RCC 7860 (cell line): ENCODE results near the gene CACNB1.

ENCODE experiments used
- DNase-seq: peaks from one replicate; pipeline ENCODE4 v3.0.0-alpha.2; 2015; ENCODE audit warnings: low spot score
- FAIRE-seq: peaks from 2 replicates; lab custom pipeline; 2012; peaks lifted over from hg19 to GRCh38; lab: Jason Lieb, UNC

The CACNB1 gene

DNA sequence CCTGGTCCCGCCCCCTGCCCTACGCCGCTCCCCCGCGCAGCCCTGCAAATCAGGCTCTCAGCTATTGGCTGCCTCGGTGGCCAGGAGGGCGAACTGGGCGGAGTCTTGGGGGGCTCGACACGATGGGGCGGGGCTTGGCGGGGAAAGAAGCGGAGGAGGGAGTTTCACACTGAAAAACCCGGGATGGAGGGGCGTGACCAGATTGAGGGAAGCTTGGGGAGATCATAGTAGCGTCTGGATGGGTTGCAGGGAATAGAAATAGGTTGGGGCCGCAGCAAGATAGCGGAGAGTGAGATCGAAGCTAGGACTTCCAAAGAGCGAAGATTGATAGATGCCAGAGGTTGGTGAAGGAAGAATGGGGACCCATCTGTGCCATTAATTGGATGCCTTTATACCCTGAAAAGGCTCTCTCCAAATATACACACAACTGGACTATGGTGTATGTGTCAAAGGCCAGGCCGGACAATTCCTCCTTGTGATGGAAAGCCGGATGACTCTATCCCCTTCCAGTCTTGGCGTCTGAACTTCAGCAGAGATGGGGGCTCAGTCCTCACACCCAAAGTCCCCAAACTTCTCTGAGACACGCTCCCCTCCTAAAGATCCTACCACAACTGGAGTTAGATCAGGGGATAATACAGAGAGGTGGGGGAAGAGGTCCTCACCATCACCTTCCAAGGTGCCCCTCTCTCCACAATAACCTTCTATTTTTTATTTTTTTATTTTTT lies 28.7 kb upstream of the CACNB1 start:
- no peak for DNase-seq
- no peak for FAIRE-seq

DNA sequence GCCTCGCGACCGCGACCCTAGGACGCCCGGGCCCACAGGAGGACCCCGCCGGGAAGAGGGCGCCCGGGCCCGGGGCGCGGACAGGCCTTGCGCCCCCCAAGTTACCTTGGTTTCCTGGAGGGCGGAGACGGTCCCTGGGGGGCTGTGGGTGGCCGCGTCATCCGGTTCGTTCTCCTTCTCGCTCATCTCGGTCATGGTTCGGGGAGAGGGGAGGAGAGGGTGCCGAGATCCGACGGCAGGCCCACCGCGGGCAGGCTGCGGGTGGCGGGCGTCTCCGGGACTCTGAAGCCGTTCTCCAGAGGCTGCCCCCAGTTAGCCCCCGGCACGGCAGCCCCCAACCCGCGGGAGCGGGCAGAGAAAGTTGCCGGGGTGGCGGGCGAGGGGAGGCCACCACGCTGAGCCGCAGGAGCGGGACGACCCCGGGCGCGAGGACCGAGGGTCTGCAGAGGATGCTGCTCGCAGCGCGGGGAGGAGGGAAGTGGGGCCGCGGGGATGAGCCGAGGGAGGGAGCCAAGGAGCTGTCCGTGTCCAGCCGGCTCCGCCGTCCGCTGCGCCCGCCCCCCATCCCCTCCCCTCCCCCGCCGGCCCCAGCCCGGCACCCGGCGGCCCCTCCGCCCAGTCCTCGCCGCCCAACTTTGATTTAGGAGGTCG lies 28.0 kb upstream of the CACNB1 start, which contains the start of gene STAC2:
Gene STAC2 (minus strand): TSS at position 638 of the 651 bp plus-strand sequence. CDS start 443 bp downstream, at position 195.
- DNase-seq (no peak), FAIRE-seq (no peak)

DNA sequence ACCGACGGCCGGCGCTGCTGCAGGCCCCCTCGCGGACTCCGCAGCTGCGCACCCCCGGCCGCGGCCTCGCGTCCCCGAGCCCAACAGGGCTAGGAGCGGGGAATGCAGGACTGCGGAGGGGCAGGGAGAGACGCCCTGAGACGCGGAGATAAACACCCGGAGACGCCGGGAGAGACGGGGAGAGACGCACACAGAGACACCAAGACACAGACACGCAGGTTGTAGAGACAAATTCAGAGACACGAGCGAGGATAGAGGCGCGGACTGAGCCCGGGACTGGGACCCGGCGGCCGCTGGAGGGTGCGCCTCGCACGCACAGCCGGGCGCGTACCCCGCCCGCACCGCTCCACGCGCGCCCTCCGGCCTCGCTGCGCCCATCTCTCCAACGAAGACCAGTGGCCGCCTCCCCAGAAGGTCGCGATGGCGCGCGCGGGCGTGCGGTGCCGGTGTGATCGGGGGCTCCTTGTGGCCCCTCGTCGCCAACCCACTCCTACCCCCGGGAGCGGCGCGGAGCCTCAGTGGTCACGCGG lies 27.4 kb upstream of the CACNB1 start:
- FAIRE-seq (no peak), DNase-seq (no peak)

DNA sequence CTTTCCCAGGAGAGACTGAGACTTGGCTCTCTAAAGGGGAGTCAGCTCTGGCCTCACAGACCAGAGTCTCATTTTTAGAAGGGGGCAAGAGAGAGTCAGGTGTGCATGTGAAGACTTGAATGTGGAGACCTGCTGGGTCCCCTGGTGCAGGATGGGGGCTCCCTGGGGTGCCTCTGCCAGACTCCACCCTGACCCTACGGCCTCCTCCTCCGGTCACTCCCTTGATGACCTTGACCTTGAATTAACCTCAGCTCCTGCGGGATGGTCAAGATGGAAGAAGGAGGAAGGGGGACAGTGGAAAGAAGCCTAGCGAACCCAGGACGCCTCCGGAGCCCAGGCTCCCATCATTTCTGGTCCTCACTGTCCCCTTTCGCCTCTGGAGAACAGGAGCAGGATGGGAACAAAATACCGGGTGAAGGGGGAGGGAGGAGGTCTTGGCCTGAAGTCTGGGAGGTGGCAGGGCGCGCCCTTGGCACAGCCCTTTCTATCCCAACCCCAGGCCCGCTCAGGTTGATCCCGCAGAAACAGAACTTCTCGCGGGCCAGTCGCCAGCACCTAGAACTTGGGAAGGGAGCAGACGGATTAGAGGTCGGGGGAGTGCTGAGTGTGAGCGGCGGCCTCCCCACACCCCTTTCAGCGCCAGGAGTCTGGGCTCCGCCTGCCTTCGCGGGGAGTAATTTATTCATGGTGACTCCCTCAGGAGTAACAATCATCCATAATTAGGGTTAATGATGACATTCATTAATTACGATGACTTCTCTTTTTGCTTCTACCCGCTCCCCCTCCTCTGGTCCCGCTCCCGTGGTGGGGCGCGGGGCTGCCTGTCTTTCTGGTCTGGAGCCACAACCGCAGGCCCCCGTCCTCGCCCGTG lies 26.7 kb upstream of the CACNB1 start:
- no peak for FAIRE-seq
- DNase-seq, result no peak

DNA sequence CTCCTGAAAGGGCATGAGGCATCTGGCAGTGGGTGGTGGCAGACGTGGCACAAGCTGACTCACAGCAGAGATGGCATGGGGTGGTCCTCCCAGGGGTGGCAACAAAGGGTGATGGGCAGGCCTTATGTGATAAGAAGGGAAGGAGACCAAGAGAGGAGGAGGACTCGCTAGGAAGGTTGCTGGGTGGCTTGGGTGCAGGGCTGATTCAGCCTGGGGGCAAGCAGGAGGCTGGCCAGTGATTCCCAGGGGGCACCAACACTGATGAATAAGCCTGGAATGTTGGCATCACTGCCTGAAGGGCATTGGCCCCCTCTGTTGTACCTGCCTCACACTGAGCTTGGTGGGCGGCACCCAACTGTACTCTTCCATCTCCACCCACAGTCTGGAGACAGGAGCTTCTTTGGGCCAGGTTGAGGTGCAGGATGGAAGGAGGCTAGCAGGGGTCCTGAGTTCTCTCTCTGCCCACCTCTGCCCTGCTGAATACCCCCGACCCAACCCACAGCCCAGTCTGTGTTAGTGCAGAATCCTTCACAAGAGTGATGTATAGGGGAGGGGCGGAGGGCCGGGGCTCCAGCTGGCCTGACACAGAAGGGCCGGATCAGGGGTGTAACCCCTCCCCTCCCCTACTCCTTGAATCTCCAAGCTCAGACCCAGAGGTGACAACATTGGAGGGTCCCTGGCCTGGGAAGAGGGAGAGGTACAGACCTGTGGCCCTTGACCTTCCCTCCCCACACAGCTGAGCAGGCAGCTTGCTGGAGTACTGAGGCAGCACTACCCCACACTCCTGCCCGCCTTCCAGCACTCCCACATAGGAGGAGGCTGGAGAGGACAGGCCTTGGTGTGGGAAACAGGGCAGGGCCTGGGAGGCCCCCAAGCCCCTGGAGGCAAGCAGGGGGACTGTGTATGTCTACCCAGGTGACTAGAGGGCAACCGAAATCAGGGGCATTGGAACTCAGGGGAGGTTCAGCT lies 25.7 kb upstream of the CACNB1 start:
- no peak for FAIRE-seq
- no peak for DNase-seq

DNA sequence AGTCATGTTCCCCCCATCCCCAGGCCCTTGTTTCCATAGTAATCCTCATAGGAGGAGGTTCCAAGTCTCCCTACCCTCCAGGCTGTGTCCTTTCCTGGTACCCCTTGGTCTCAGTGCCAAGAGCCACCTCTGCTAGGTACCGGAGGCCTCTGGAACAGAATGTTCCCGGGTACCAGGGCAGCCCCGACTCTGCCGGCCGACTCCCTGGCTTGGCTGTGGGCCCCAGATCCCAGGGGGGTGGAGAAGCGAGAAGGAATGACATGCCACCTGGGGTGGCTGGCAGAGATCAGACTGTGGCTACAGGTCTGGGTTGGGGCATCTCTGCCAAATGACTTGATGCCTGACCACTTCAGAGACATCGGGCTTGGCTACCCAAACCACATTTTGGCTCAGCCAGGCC lies 24.7 kb upstream of the CACNB1 start:
- DNase-seq (no peak), FAIRE-seq (no peak)

DNA sequence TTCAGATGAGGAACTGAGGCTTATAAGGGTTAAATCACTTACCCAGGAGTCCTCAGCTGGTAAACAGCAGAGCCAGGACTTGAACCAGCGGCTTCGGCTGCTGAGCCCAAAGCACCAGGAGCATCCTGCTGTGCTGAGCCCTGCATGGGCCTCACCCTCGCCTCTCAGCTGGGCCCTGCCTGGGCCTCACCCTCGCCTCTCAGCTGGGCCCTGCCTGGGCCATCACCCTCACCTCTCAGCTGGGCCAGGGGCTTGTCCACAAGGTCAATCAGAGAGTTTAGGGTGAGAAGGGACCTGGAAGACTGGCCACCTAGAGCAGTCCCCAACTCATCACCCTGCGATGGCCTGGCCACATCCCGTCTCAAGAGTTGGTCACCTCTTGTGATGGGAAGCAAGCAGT lies 24.1 kb upstream of the CACNB1 start:
- DNase-seq (no peak), FAIRE-seq (no peak)

DNA sequence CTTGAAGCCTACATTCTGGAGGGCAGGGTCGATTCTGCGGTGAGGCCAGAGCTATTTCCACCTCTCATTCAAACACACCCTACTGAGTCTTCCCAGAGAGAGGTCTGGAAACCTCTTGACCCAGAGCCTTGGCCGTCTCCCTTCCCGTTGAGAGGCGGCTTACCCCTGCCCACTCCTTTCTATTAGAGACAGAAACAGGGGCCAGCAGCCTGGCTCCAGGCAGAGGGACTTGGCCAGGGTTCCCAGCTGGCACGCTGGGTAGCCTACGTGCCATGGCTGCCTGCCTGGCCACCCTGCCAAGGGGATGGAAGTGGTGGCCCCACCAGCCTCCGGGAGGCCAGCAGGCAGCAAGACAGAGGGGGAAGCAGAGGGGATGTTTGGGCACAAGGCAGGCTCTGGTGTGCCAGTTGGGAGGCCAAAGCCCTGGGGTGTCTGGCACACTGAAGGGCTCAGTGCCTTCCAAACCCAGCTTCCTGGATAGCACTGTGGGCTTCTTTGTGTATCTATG lies 22.2 kb upstream of the CACNB1 start:
- FAIRE-seq (no peak), DNase-seq (no peak)

DNA sequence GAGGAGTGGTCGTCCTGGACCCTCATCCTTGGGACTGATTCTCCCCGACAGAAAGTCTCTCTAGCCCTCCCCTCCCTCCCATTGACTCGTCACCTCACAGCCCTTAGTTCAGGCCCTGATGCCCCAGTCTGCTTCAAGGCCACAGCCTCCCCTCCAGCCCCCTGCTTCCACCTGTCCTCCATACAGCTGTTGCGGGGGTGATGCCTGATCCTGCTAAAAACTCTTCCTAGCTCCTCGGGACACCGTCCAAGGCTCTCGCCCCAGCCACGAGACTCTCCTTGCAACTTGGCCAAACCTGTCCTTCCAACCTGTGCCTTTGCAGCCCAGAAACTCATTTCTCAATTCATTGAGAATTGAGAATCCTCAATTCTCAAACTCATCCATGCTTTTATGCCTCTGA lies 21.4 kb upstream of the CACNB1 start:
- no peak for FAIRE-seq

DNA sequence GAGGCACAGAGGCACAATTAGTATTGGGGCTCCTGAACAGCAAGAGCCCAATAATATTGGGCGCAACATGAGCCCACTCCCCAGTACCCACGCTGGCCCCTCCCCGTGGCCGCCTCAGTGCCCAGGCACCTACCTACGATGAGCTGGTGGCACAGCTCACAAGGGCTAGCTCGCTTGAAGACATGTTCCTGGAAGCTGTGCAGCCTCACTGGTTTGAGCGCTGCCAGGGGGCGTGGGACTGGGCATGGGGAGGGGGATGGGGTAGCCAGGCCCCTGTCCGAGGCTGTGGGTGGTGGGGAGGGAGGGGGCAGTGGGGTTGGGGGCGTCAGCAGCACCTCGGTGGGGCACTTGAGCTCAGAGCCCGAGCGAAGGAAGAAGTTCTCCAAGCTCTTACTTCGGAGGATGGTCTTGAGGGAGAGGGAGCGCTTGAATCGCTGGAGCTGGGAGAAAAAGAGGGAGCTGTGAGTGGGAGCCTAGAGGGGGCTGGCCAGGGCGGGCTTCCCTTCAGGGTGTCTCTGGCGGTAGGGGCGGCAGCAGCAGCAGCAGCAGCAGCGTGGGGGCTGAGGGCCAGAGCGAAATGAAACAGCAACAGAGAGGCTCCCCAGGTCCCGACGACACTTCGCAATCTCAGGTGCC lies 20.4 kb upstream of the CACNB1 start:
- FAIRE-seq (no peak), DNase-seq (no peak)

More for the DNA sequence above, 21.4 kb upstream of the CACNB1 start:
- no peak for DNase-seq

DNA sequence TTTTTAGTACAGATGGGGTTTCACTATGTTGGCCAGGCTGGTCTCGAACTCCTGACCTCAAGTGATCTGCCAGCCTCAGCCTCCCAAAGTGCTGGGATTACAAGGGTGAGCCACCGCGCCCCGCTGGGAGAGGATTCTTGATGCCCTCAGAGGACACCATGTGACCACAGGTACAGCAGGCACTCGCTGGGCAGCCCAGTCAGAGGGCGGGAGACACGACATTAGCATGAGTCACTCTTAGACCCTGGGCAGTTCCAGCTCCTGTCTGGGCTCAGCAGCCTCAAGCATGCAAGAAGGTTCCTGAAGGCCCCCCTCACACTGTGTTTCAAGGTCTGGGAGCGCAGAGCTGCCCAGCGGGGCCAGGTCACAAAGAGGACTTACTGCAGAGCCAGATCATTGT lies 16.4 kb upstream of the CACNB1 start:
- DNase-seq, result peak; percentile 89
- peak; percentile 63 for FAIRE-seq

DNA sequence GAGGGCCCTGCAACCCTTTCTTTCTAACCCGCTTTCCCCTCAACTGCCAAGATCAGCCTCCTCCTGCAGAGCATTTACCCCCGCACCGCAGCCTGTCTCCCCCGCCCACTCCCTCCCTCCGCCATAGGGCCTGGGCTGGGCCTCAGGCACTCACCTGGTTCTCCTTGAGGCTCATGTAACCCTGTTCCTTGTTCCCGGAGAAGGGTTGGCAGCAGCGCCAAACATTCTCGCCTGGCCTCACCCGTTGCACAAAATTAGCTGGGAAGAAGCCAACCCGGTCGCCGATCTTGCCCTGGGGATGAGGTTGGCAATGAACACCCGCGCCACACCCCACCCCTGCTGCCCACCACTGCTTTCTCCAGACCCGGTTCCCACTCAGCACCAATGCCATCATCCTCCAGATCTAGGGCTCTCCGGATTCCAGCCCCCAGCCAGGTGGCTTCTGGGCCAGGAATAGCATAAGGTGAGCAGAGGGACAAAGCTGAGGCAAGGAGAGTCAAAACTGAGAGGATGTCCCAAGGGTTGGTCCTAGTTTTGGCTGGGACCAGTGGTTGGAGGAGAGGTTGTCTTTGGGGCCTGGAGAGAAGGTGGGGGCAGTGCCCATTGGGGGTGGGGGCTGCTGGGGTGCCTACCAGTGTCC lies 15.5 kb upstream of the CACNB1 start:
- no peak for DNase-seq
- FAIRE-seq, result no peak

DNA sequence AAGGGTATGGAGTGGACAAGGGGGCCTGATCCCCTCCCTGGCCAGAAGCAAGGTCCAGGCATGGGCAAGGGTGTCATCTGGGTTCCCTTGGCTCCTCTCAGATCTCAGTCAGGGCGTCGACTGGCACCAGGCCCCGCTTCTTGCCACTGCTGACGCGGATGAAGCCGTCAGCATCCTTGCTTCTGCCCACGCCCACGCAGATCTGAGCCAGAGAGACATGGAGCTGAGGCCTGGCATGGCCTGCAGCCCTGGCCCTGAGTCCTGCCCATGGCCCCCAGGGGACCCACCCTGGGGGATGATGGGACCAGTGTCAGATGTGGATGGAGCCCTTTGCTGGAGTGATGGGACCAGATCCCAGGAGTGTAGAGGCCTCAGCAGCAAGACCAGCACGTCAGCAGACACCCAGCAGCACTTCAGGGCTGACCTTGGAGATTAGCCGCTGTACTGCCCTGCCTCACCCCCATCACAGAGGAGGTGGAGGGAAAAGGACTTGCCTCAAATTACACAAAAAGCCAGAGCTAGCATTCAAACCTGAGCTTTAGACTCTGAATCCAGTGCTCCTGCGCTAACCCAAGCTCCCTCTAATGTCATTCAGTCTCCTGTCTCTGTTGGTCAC lies 14.8 kb upstream of the CACNB1 start:
- FAIRE-seq, result no peak
- no peak for DNase-seq

DNA sequence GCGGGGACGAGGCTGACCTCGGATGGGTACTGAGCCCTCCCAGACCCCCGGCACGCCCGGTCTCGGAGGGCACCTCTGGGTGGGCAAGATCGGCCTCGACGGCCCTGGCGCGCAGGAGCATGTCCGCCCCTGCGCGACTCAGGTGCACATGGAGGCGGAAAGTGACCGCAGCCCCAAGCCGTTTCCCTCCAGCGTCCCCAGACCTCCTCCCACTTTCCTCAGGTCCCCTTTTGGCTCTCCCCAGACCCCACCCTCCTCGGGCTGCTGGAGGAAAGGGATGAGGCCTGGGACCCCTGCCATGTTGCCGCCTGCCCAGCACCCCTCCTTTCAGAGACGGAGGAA lies 12.6 kb upstream of the CACNB1 start:
- no peak for FAIRE-seq
- DNase-seq, result no peak

DNA sequence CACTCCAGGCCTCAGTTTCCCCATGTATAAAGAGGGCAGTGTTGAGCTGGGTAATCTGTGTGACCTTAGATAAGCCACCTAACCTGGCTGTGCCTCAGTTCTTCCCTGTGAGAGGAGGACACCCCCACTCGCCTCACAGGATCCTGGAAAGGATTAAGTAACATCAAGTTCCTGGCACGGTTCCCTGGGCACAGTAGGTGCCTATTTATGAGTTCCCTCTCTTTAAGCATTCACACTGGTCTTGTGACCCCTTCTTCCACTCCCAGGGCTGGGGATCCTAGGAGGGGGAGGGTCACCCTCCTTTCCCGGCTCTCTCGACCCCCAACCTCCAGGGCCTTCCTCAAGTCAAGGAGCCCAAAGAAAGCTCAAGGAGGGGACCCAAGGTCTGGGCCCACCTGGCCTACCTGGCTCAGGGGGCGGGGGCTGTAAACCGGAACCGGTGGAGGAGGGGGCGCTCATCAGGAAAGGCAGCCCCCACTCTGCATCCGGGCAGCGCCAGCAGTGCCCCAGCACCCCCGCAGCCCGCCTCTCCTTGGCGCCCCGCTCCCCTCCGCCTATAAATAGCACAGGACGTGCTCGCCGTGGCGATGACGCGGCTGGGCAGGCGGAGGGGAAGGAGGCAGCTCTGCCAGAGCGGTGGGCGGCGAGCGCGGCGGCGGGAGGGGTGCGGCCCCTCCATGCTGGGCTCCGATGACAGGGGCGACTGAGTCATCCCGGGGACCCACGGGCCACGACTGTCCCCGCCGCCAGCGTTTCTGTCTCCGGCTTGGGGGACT lies 12.0 kb upstream of the CACNB1 start:
- no peak for DNase-seq
- FAIRE-seq, result no peak

DNA sequence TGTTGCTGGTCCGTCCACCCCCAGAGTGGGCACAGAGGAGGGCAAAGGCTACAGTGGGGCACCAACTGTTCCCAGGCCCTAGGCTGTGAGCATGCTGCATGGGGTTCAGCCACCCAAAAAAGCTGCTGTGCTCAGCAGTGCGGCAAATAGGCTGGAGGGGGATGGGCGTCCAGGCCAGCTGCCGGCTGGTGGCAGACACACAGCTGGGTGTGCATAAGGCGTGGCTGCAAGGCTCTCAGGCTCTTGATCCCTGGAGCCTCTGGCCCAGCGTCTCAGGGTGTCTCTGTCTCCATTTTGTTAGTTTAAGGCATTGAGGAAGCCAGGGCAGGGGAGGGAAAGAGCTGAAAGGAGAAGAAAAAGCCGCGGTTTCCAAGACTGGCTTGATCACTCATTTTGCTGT lies 11.4 kb upstream of the CACNB1 start:
- DNase-seq (no peak), FAIRE-seq (no peak)

DNA sequence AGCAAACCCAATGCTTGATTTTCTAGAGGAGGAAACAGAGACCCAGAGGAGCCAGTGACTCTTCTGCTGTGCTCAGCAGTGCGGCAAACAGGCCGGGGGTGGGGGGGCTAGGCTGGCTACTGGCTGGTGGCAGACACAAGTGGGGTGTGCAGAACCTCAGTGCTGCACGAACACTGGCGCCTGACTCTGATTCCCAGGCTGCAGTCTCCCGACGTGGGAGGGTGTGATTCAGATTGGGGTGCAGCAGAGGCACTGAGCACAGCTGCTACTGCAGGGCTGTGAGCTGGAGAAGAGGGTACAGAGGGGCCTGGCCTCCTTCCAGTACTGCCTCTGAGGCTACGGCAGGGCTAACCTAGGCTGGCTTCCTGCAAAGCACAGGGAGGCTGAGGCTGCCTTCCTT lies 10.7 kb upstream of the CACNB1 start:
- FAIRE-seq, result no peak
- DNase-seq, result no peak

DNA sequence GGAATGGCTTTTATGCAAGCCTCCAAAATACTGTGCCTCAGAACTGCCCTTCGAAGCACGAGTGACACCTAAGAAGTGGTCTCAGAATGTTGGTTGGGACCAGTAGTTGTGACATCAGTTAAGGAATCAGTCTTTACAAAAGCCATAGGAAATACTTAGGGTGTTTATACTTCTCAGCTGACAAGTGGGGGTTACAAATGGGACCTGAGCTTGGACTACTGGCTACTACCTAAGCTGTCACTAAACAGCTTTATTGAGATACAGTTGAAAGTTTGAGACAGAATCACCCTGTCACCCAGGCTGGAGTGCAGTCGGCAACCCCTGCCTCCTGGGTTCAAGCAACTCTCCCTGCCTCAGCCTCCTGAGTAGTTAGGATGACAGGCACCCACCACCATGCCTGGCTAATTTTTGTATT lies 7.7 kb upstream of the CACNB1 start:
- DNase-seq, result no peak
- FAIRE-seq, result no peak
